ENCODE data around the gene CLMP.

Gene CLMP

GRCh38 chr11:123235656-123236261 is 40.7 kb upstream of the CLMP start:
- TF ChIP-seq CTCF (IDR thresholded peaks at IDR 0.05; ENCODE audit: low read length, missing control alignments), result peak; percentile 30
- peak; percentile 70 for DNase-seq (ENCODE audit: low read depth)
- H3K4me3 ChIP-seq (replicated peaks; ENCODE audit: low read depth, low read length), result peak overlapping the region; percentile 17

- no peak overlapping the region for H3K4me3 ChIP-seq (replicated peaks; ENCODE audit: low read depth, low read length)
- DNase-seq (ENCODE audit: low read depth), result peak; percentile 57
- TF ChIP-seq CTCF (IDR thresholded peaks at IDR 0.05; ENCODE audit: low read length, missing control alignments), result peak; percentile 70
These were observed 40.1 kb upstream of the CLMP start for GRCh38 chr11:123235117-123235655.

GRCh38 chr11:123233975-123234334 is 38.9 kb upstream of the CLMP start:
- no peak for DNase-seq (ENCODE audit: low read depth)
- TF ChIP-seq CTCF (IDR thresholded peaks at IDR 0.05; ENCODE audit: low read length, missing control alignments), result no peak

GRCh38 chr11:123233280-123233974 is 38.4 kb upstream of the CLMP start:
- no peak for TF ChIP-seq CTCF (IDR thresholded peaks at IDR 0.05; ENCODE audit: low read length, missing control alignments)
- H3K4me3 ChIP-seq (replicated peaks; ENCODE audit: low read depth, low read length), result no peak overlapping the region
- no peak for DNase-seq (ENCODE audit: low read depth)

More at GRCh38 chr11:123233975-123234334, 38.9 kb upstream of the CLMP start:
- H3K4me3 ChIP-seq (replicated peaks; ENCODE audit: low read depth, low read length), result no peak overlapping the region

- no peak overlapping the region for H3K4me3 ChIP-seq (replicated peaks; ENCODE audit: low read depth, low read length)
- DNase-seq (ENCODE audit: low read depth), result no peak
- TF ChIP-seq CTCF (IDR thresholded peaks at IDR 0.05; ENCODE audit: low read length, missing control alignments), result no peak
These were observed 36.7 kb upstream of the CLMP start for GRCh38 chr11:123231777-123232176.

- DNase-seq (ENCODE audit: low read depth), result peak; percentile 35
- H3K4me3 ChIP-seq (replicated peaks; ENCODE audit: low read depth, low read length), result no peak overlapping the region
- TF ChIP-seq CTCF (IDR thresholded peaks at IDR 0.05; ENCODE audit: low read length, missing control alignments), result no peak
These were observed 36.2 kb upstream of the CLMP start for GRCh38 chr11:123231256-123231655.

Measured in fibroblast of pulmonary artery (primary cell).